T-cell (primary cell): ENCODE measurements around the gene MAN1C1. TPM values are rescaled to one million over a fixed set of nuclear protein-coding genes. Genes with fewer than 3 reads are reported as not detected.
A peak's percentile ranks its signal among the peaks of the same experiment; 100 is the strongest.

Experiments used
- ATAC-seq, 4 experiments: fragments of 200-7000 bp in 3 of 4; fragments of 150-1000 bp in 1 of 4; cut with Tn5 transposase; replicated peaks in 1 of 4; 1 replicate in 3 of 4; 2 replicates in 1 of 4; pipeline ENCODE4 v1.10.0; 2021; ENCODE audit warnings: moderate library complexity in 3 of 4, mild to moderate bottlenecking in 2 of 4, moderate number of reproducible peaks in 1 of 4
- CTCF ChIA-PET, 2 donors: fragments of 300-600 bp; sonication (Branson Sonifier 250); formaldehyde crosslinking; loops; one replicate each; lab custom pipeline; 2022; ENCODE audit warnings: antibody characterized with exemption in 2 of 2; lab: Charles Lee
- POLR2A ChIA-PET, 2 donors: fragments of 300-600 bp; sonication (Branson Sonifier 250); formaldehyde crosslinking; loops; one replicate each; lab custom pipeline; 2022; ENCODE audit warnings: antibody characterized with exemption in 2 of 2; lab: Charles Lee
- DNase-seq, 35 experiments: peaks; one replicate each; pipeline versions ENCODE4 v3.0.0 to v3.0.0-alpha.2; 2013 to 2023
- H3K27ac ChIP-seq: one replicate; pipeline ENCODE4 v1.5.1; 2013; ENCODE audit warnings: low read length
- H3K27me3 ChIP-seq, 2 experiments: replicated peaks in 1 of 2; 1 replicate in 1 of 2; 2 replicates in 1 of 2; pipeline versions ENCODE4 v1.6.1 to v1.7.0; 2013; ENCODE audit warnings: low read length in 1 of 2, mixed read lengths in 1 of 2; ENCODE audit not compliant: control insufficient read depth in 2 of 2, insufficient read depth in 2 of 2; ENCODE audit errors: extremely low read depth in 1 of 2
- H3K36me3 ChIP-seq, 2 donors: 1 replicate in 1 of 2; 2 replicates in 1 of 2; pipeline versions ENCODE4 v1.6.1 to v1.7.0; 2013; ENCODE audit warnings: low read length in 1 of 2; ENCODE audit not compliant: control insufficient read depth in 2 of 2, insufficient read depth in 1 of 2; ENCODE audit errors: extremely low read depth in 1 of 2
- H3K4me1 ChIP-seq, 2 experiments: 1 replicate in 1 of 2; 2 replicates in 1 of 2; pipeline versions ENCODE4 v1.6.1 to v1.7.0; 2013; ENCODE audit warnings: low read length in 2 of 2, mixed read lengths in 1 of 2; ENCODE audit not compliant: insufficient read depth in 2 of 2, control insufficient read depth in 1 of 2; ENCODE audit errors: extremely low read depth in 1 of 2
- H3K4me3 ChIP-seq, 2 donors: 1 replicate in 1 of 2; 2 replicates in 1 of 2; pipeline versions ENCODE4 v1.5.1 to v1.7.0; 2013; ENCODE audit warnings: mild to moderate bottlenecking in 2 of 2, low read length in 1 of 2, moderate library complexity in 1 of 2; ENCODE audit not compliant: control insufficient read depth in 1 of 2; ENCODE audit errors: extremely low read depth in 1 of 2
- H3K9me3 ChIP-seq: 2 replicates; pipeline ENCODE4 v1.7.0; 2013
- H3K27ac Mint-ChIP-seq, 2 donors: one replicate each; pipeline ENCODE4 v1.8.0; 2020 to 2021; ENCODE audit warnings: mild to moderate bottlenecking in 2 of 2, mixed read lengths in 2 of 2
- H3K27me3 Mint-ChIP-seq, 2 donors: one replicate each; pipeline ENCODE4 v1.8.0; 2021 to 2022; ENCODE audit warnings: mixed read lengths in 2 of 2
- H3K36me3 Mint-ChIP-seq: one replicate; pipeline ENCODE4 v1.8.0; 2021; ENCODE audit warnings: mixed read lengths
- H3K4me1 Mint-ChIP-seq, 3 donors: one replicate each; pipeline ENCODE4 v1.8.0; 2020 to 2022; ENCODE audit warnings: mixed read lengths in 3 of 3, mild to moderate bottlenecking in 1 of 3
- H3K4me3 Mint-ChIP-seq, 3 donors: one replicate each; pipeline ENCODE4 v1.8.0; 2020 to 2022; ENCODE audit warnings: mild to moderate bottlenecking in 3 of 3, mixed read lengths in 3 of 3, moderate library complexity in 3 of 3
- H3K9me3 Mint-ChIP-seq, 3 donors: one replicate each; pipeline ENCODE4 v1.8.0; 2020 to 2022; ENCODE audit warnings: mixed read lengths in 3 of 3
- WGBS: methylation state at CpG from one replicate; pipeline ENCODE4 v1.1.5; 2013; ENCODE audit warnings: missing lambda C conversion rate; ENCODE audit not compliant: insufficient coverage; 5-methylcytosine and 5-hydroxymethylcytosine counted together
- total RNA-seq, 35 experiments: library from RNA in 6 of 35; stranded (reverse) in 6 of 35; fragments of 120-200 nt in 1 of 35; gene quantifications; one replicate each; pipeline versions ENCODE4 v1.2.1 to v1.2.4 and lab custom pipeline; 2013 to 2026

Gene MAN1C1
- total RNA-seq, 5 donors from 2014 or later (not counting 1 experiment from before 2014, with no cell fraction given), result 57.5 to 90.5 (median 65.5) TPM

DNA sequence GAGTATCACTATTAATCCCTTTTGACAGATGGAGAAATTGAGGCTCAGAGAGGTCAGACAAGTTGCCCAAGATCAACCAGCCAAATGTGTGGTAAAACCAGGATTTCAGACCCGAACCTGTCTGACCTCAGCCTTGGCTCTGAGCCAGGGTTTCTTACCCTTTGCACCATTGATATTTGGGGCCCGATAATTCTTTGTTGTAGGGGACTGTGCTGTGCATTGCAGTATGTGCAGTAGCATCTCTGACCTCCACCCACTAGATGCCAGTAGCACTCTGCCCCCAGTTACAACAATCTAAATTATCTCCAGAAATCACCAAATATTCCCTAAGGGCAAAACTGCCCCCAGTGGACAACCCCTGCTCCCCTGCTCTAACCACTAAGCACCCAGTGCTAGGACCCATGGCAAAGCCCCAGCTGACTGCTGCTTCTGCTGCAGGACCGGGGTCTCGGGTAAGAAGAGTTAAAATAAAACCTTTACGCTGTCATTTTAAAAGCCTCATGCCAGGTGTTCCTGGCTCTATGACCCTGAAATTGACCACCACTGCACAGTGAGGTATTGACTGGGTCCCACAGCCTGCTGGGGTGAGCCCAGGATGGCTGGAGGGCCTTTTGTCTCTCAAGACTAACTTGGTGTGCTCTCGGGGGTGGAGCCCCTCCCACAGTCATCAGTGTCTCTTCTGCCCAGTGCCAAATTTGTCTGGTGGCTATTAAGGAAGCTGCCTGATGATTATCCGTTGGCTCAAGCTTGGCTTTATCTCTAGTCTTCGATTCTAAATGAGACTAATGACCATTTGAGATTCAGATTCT, 5.6 kb upstream of the MAN1C1 start:
- POLR2A ChIA-PET, result interaction anchor here in 1 of 2 donors (0.5 kb wide), 1 partner anchor 9 kb away, joined by 3 read pairs; no protein-coding TSS in a partner anchor

DNA sequence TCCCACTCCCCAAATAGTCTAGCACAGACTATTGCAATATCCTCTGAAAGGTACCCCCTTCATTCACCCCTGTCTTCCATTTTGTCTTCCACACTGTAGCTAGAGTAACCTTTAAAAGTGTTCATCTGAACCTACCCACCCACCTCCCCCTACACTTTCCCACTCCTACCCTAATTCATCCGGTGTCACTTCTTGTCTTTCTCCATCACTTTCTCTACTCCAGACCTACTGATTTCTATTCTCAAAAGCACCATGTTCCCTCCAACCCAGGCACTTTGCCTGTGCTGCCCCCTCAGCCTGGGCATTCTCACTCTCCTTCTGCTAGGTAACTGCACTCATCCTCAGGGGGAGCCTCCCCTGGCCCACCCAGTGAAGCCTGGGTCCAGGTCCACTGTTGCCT, 4.7 kb upstream of the MAN1C1 start:
- Histone ChIP-seq H3K4me3 (no peak overlapping the region), H3K27me3 (peaks cover 0 to 3% of the 10 kb centered on the region in 2 experiments), H3K36me3 (no peaks in the 10 kb centered on the region), H3K27ac (no peak overlapping the region), H3K4me1 (peaks cover 3 to 27% of the 10 kb centered on the region in 2 experiments), H3K9me3 (no peaks in the 10 kb centered on the region)
- ChIA-PET POLR2A (no interaction called here), CTCF (interaction anchor here in 1 of 2 donors (0.6 kb wide), 1 partner anchor 190 kb away, joined by 3 read pairs; no protein-coding TSS in a partner anchor)
- H3K27ac Mint-ChIP-seq, result no peak overlapping the region
- no peak for DNase-seq
- no peak for ATAC-seq
- H3K4me1 Mint-ChIP-seq, result peaks cover 34 to 35% (median 34%) of the 10 kb centered on the region in 3 donors
- WGBS, result 57% methylated on average over 1 of the region's 1 CpG
- no peak overlapping the region for H3K4me3 Mint-ChIP-seq
- no peaks in the 10 kb centered on the region for H3K36me3 Mint-ChIP-seq
- no peaks in the 10 kb centered on the region for H3K27me3 Mint-ChIP-seq
- no peaks in the 10 kb centered on the region for H3K9me3 Mint-ChIP-seq

More for the DNA sequence above, 5.6 kb upstream of the MAN1C1 start:
- H3K36me3 ChIP-seq, result no peaks in the 10 kb centered on the region
- CTCF ChIA-PET, result interaction anchor here (0.6 to 2.1 kb wide), 3 partner anchors 8 to 199 kb away, joined by 3 to 5 read pairs (median 4); no protein-coding TSS in a partner anchor
- Mint-ChIP-seq H3K36me3 (no peaks in the 10 kb centered on the region), H3K4me1 (peaks cover 34 to 35% (median 34%) of the 10 kb centered on the region in 3 donors), H3K9me3 (no peaks in the 10 kb centered on the region), H3K27ac (no peak overlapping the region), H3K4me3 (no peak overlapping the region), H3K27me3 (peaks cover 0 to 3% of the 10 kb centered on the region in 2 donors)
- peaks cover 0 to 3% of the 10 kb centered on the region in 2 experiments for H3K27me3 ChIP-seq
- H3K4me1 ChIP-seq, result peaks cover 3 to 23% of the 10 kb centered on the region in 2 experiments
- 75% methylated on average over 4 of the region's 8 CpGs for WGBS
- H3K9me3 ChIP-seq, result no peaks in the 10 kb centered on the region
- no peak overlapping the region for H3K4me3 ChIP-seq
- ATAC-seq (no peak), DNase-seq (peak in 1 of 35 experiments; percentile 48)
- no peak overlapping the region for H3K27ac ChIP-seq

DNA sequence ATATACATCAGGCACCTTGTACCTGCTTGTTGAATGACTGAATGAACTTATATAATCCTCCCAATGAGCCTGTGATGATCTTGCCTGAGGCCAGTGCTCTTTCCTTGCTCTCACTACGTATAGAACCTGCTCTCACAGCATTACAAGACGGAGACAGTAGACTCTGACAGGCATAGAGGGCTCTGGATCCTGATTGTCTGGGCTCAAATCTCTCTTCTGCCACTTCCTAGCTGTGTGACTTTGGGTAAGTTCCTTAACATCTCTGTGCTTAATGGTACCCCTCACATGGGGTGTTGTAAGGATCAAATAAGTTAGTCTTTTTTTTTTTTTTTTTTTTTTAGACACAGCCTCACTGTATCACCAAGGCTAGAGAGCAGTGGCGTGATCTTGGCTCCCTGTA, 4.2 kb upstream of the MAN1C1 start:
- Mint-ChIP-seq H3K4me1 (peaks cover 31 to 35% (median 34%) of the 10 kb centered on the region in 3 donors), H3K36me3 (no peaks in the 10 kb centered on the region), H3K27me3 (no peaks in the 10 kb centered on the region), H3K4me3 (no peak overlapping the region), H3K9me3 (no peaks in the 10 kb centered on the region), H3K27ac (peak overlapping the region in 1 of 2 donors; percentile 23)
- Histone ChIP-seq H3K9me3 (no peaks in the 10 kb centered on the region), H3K4me1 (peaks cover 3 to 27% of the 10 kb centered on the region in 2 experiments), H3K4me3 (no peak overlapping the region), H3K27me3 (peaks cover 0 to 3% of the 10 kb centered on the region in 2 experiments), H3K36me3 (no peaks in the 10 kb centered on the region), H3K27ac (no peak overlapping the region)
- 80% methylated on average over 1 of the region's 3 CpGs for WGBS
- no peak for ATAC-seq
- POLR2A ChIA-PET, result no interaction called here
- DNase-seq, result no peak
- CTCF ChIA-PET, result interaction anchor here in 1 of 2 donors (0.7 kb wide), 1 partner anchor 11 kb away, joined by 4 read pairs; no protein-coding TSS in a partner anchor

DNA sequence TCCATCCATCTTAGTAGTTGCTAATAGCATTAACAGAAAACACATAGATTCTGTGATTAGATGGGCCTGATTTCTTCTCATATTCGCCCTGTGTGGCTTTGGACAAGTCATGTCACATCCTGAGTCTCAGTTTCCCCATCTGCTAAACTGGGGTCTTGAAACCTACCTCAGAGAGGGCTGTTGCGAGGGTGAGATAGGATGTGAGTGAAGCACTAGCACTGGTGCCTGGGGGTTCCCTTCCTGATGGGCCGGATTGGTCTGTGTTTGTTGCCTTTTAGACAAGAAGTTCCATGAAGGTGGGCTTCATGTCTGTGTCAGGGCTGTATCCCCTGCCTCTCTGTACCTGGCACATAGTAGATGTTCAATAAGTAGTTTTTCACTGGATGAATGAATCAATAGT, 3.5 kb upstream of the MAN1C1 start:
- ChIA-PET POLR2A (no interaction called here), CTCF (interaction anchor here in 1 of 2 donors (0.7 kb wide), 1 partner anchor 10 kb away, joined by 4 read pairs; no protein-coding TSS in a partner anchor)
- Mint-ChIP-seq H3K9me3 (no peaks in the 10 kb centered on the region), H3K36me3 (no peaks in the 10 kb centered on the region), H3K27ac (peak overlapping the region in 1 of 2 donors; percentile 33), H3K4me3 (no peak overlapping the region), H3K27me3 (no peaks in the 10 kb centered on the region), H3K4me1 (peaks cover 32 to 36% (median 34%) of the 10 kb centered on the region in 3 donors)
- DNase-seq (no peak), ATAC-seq (no peak)
- WGBS, result 100% methylated on average over 3 of the region's 3 CpGs
- Histone ChIP-seq H3K36me3 (no peaks in the 10 kb centered on the region), H3K4me1 (peaks cover 3 to 32% of the 10 kb centered on the region in 2 experiments), H3K27ac (no peak overlapping the region), H3K9me3 (no peaks in the 10 kb centered on the region), H3K27me3 (peaks cover 0 to 3% of the 10 kb centered on the region in 2 experiments), H3K4me3 (no peak overlapping the region)

DNA sequence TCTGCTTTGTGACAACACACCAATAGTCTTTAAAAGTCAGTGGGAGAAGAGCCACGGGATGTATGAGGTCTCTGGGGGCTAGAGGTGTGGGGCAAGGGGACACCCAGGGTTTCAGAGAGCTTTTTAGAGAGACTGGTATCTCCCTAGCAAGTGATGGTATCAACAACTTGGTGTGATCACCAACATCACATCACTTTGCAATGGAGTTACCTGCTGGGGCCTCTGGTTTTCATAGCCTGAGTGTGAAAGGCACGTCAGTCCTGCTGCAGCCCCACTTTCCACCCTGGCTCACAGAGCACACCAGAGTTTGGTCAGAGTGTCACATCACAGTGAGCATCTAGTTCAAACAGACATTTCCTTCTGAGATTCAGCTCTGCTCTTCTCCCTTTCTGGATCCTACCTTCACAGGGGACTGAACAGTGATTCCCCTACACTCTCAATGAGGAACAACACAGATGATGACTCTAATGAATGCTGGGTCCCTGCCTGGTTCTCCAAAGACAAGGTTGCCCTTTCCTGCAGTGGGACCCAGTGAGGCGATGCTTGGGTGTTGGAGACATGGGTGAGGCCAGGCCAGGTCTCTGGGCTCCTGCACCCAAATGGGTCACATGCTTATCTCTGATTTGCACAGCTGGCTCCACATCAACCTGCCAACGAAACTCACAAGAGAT, 2.0 kb upstream of the MAN1C1 start:
- no peak for ATAC-seq
- peak overlapping the region; percentile 35 to 84 for H3K27ac Mint-ChIP-seq

DNA sequence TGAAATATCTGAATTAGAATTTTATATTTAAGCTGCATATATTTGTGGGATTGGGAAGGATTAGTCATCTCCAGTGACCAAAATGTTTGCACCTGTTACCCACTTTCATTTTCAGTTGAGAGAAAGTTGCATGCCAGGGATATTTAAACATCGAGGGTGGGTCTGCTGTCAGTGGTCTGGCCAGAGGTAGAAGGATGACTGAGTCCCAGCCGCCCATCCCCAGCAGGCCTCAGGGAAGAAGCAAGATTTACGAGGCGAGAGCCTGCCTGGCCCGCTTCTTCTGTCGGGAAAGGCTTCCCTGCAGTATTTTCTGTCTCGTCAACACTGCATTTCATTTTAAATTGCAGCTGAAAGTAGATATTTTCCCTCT, 1.4 kb upstream of the MAN1C1 start:
- Mint-ChIP-seq H3K27me3 (peaks cover 0 to 2% of the 10 kb centered on the region in 2 donors), H3K9me3 (no peaks in the 10 kb centered on the region)
- POLR2A ChIA-PET, result no interaction called here

More for the DNA sequence above, 2.0 kb upstream of the MAN1C1 start:
- Mint-ChIP-seq H3K36me3 (no peaks in the 10 kb centered on the region), H3K4me3 (peak overlapping the region; percentile 37 to 77 (median 70)), H3K4me1 (peaks cover 40% of the 10 kb centered on the region in 3 donors), H3K27me3 (peaks cover 0 to under 1% of the 10 kb centered on the region in 2 donors), H3K9me3 (no peaks in the 10 kb centered on the region)
- Histone ChIP-seq H3K27me3 (peaks cover 0 to 5% of the 10 kb centered on the region in 2 experiments), H3K4me3 (no peak overlapping the region), H3K9me3 (no peaks in the 10 kb centered on the region), H3K36me3 (no peaks in the 10 kb centered on the region), H3K27ac (peak overlapping the region; percentile 35), H3K4me1 (peaks cover 0 to 42% of the 10 kb centered on the region in 2 experiments)
- ChIA-PET POLR2A (no interaction called here), CTCF (no interaction called here)
- 84% methylated on average over 2 of the region's 4 CpGs for WGBS
- peak in 2 of 35 experiments; percentile 28 to 33 for DNase-seq

More for the DNA sequence above, 1.4 kb upstream of the MAN1C1 start:
- DNase-seq (no peak), ATAC-seq (no peak)
- Histone ChIP-seq H3K9me3 (no peaks in the 10 kb centered on the region), H3K4me3 (no peak overlapping the region), H3K36me3 (no peaks in the 10 kb centered on the region), H3K4me1 (peaks cover 3 to 47% of the 10 kb centered on the region in 2 experiments), H3K27me3 (peaks cover 0 to 2% of the 10 kb centered on the region in 2 experiments), H3K27ac (peak overlapping the region; percentile 35)
- peak overlapping the region; percentile 40 to 77 (median 70) for H3K4me3 Mint-ChIP-seq
- H3K4me1 Mint-ChIP-seq, result peaks cover 44 to 46% (median 45%) of the 10 kb centered on the region in 3 donors
- CTCF ChIA-PET, result no interaction called here
- WGBS, result 32% methylated on average over 2 of the region's 7 CpGs
- H3K36me3 Mint-ChIP-seq, result no peaks in the 10 kb centered on the region
- H3K27ac Mint-ChIP-seq, result peak overlapping the region; percentile 35 to 84
